B cell (primary cell): ENCODE measurements around the gene BRD4.

Experiments used
- EZH2 ChIP-seq: IDR thresholded peaks from 2 replicates; pipeline ENCODE4 v1.6.1; 2012; ENCODE audit warnings: borderline replicate concordance, low read depth, mild to moderate bottlenecking, moderate library complexity, low read length; ENCODE audit not compliant: insufficient read depth, poor library complexity, severe bottlenecking
- TF ChIP-seq, protein P1 (sequence below): fragments of 200-600 bp; IDR thresholded peaks from one replicate; pipeline ENCODE4 v1.8.0; 2022; ENCODE audit warnings: antibody characterized with exemption, mild to moderate bottlenecking

DNA sequence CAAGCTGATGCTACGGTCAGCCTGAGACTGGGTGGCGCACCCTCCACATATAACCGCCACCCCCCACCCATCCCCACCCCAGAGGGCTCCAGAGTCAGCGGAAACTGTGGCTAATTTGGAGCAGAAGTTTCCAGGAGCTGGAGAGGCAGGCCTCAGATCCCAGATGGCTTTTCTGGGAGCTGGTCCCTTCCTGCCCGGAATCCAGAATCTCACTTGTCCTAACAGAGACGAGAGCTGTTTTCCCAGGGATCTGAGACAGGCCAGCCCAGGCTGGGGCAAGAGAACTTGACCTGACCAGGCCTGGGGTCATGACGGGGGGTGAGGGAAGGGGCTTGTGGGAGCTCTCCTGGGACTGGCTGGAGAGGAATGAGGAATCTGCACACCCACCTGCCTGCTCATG lies 106.6 kb downstream of the BRD4 start:
- TF ChIP-seq, protein P1, sequence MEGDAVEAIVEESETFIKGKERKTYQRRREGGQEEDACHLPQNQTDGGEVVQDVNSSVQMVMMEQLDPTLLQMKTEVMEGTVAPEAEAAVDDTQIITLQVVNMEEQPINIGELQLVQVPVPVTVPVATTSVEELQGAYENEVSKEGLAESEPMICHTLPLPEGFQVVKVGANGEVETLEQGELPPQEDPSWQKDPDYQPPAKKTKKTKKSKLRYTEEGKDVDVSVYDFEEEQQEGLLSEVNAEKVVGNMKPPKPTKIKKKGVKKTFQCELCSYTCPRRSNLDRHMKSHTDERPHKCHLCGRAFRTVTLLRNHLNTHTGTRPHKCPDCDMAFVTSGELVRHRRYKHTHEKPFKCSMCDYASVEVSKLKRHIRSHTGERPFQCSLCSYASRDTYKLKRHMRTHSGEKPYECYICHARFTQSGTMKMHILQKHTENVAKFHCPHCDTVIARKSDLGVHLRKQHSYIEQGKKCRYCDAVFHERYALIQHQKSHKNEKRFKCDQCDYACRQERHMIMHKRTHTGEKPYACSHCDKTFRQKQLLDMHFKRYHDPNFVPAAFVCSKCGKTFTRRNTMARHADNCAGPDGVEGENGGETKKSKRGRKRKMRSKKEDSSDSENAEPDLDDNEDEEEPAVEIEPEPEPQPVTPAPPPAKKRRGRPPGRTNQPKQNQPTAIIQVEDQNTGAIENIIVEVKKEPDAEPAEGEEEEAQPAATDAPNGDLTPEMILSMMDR, result no peak
- no peak for TF ChIP-seq EZH2
